HG03575 (cell line): ENCODE results near the gene ASB13.

ENCODE experiments used
- ATAC-seq: cut with Tn5 transposase; IDR thresholded peaks from one replicate; pipeline ENCODE4 v1.9.1; 2021; ENCODE audit not compliant: unreplicated experiment, insufficient number of reproducible peaks, low FRiP score; ENCODE audit errors: extremely low read depth

ASB13 gene, protein sequence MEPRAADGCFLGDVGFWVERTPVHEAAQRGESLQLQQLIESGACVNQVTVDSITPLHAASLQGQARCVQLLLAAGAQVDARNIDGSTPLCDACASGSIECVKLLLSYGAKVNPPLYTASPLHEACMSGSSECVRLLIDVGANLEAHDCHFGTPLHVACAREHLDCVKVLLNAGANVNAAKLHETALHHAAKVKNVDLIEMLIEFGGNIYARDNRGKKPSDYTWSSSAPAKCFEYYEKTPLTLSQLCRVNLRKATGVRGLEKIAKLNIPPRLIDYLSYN

DNA sequence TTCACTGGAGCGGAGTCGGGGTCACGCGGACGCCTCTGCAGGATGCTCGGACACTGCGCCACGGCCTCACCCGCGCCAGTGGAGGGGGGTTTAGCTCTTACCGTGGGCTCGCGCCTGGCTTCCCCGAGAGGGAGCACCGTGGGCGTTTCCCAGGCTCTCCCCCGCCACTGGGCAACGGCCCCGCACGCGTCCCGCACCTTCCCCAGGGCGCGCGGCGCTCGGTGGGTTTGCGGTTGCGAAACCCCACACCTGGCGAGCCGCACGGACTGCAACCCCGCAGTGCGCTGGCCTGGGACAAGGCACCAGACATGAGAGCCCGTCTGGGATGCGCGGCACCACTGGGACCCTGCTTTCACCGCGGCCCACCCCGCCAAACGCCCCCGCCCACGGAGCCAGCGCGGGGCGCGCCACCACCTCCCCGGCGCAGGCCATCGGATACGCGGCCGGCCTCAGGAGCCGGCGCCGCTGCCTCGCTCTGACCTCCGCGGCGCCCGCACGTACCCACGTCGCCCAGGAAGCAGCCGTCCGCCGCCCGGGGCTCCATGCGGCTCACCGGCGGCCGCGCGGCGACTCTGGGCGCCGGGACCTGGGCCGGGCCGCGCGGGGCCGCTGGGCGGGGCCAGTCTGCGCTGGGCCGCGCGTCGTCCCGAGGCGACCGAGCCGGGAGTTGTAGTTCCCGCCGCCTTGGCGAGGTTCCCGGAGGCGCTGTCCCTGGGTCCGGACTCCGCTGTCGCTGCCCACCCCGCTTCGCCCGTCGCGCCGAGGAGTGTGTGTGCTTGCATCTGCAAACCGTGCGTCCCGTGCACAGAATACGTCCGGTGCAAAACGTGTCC lies at the start of gene ASB13:
Gene ASB13 (minus strand): TSS at position 588 of the 833 bp plus-strand sequence. CDS start 44 bp downstream, at position 544.
- ATAC-seq = no peak

DNA sequence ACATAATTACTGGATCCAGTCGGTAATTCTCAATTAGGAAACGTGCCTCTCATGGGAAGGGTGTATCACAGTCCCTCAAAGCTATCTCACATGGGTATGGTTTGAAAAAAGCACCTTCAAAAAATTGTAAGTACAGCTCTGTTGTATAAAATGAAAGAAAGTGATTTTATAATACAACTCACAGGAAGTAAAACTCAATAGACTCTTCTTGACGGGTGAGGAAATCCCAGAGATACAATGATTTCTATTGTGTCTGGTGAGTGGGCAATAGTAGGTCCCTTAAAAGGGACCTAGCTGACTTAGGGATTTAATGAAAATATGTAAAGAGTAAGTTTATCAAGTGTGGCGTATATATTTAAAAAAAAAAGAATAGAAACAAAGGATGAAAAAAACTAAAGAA lies 45.2 kb upstream of the ASB13 start:
- ATAC-seq = no peak

DNA sequence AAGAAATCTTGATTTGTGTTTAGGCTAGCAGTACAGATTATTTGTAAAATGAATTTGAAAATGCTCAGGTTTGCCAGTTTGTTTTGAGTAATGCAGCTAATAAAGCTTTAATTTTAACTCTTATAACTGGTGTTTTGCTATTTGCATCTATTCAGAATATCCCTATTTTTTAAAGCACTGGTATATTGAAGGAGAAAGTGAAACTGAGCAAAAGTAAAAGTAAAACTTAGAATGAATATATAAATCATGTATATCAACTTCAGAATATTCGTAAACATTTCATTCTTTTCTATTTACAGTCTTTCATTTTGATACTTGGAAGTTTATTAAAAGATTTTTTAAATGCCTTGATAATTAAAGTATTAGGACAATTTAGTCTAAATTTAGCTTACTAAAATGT lies 44.5 kb upstream of the ASB13 start:
- ATAC-seq = no peak

DNA sequence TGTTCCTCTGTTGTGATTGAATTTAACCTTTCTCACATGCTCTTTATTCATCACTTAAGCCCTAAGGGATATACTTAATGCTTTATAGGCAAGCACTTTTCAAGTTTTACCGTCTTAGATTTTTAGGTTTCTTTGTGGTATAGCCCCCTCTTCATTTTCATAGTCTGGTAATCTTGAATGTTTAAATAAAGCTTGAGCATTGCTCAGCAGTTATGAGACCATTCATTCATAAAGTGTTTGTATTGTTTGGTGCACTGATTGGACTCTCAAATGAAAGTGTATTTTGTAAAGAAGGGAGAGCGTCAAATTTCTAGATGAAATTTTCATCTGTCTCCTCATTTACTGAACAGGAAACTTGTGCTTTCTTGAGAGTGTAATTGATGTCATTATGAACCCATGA lies 43.5 kb upstream of the ASB13 start:
- no peak for ATAC-seq

DNA sequence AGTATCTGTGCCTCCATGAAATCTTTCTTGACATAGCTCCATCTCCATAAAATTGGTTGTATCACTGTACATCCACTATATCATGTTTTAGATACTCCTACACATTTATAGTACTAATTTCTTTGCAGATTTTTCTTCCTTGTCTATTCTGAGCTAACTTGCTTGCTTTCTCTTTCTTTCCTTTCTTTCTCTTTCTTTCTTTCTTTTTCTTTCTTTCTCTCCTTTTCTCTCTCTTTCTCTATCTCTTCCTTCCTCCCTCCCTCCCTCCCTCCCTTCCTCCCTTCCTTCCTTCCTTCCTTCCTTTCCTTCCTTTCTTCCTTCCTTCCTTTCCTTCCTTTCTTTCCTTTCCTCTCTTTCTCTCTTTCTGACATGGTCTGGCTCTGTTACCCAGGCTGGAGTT lies 42.0 kb upstream of the ASB13 start:
- no peak for ATAC-seq

DNA sequence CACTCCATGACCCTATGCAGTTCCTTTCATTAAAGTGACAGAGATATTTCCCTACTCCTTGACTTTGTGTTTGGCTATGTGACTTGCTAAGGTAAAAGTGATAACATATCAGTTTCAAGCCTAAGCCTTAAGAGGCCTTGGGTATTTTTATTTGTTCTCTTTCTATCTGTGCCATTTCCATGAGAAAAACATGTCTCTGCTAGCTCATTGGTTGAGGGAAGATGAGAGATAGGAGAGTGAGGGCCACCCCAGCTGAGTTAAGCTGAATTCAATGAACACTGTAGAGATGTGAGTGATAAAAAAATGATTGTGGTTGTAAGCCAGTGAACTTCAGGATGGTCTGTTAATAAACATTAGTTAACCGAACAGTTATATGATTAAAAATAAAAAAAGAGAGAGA lies 31.7 kb upstream of the ASB13 start:
- no peak for ATAC-seq

DNA sequence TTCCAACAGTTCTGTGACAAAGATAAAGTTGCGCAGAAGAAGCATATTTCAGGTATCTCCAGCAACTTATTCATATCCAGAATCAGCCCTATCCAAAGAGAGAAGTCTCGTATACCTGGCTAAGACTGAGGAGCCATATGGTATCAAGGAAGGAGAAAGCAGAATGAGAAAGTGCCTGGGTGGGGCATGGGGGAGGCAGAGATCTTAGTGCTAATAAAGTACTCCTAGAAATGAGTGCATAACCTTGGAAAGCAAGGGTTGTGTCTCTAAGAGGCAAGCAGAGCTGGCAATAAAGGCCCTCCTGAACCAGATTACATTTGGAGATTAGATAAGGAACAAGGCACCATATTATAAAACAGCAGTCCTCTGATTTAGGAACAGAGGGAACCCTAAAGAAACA lies 30.9 kb upstream of the ASB13 start:
- no peak for ATAC-seq

DNA sequence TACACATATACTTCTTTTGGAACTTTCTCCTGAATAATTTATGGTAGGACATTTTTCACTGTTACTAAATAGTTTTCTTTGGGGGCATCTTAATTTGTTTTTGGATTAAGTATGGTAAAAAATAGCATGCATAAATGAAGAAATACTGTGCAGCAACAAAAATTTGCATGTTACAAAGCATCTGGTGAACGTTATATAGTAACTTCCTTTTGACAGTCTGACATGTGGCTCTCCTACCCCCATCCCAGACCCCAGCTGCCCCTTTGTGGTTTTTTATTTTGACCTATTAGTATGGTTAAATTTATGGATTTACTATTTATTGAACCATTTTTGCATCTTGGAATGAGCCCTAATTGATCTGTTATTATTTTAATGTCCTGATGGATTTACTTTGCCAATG lies 28.2 kb upstream of the ASB13 start:
- no peak for ATAC-seq

DNA sequence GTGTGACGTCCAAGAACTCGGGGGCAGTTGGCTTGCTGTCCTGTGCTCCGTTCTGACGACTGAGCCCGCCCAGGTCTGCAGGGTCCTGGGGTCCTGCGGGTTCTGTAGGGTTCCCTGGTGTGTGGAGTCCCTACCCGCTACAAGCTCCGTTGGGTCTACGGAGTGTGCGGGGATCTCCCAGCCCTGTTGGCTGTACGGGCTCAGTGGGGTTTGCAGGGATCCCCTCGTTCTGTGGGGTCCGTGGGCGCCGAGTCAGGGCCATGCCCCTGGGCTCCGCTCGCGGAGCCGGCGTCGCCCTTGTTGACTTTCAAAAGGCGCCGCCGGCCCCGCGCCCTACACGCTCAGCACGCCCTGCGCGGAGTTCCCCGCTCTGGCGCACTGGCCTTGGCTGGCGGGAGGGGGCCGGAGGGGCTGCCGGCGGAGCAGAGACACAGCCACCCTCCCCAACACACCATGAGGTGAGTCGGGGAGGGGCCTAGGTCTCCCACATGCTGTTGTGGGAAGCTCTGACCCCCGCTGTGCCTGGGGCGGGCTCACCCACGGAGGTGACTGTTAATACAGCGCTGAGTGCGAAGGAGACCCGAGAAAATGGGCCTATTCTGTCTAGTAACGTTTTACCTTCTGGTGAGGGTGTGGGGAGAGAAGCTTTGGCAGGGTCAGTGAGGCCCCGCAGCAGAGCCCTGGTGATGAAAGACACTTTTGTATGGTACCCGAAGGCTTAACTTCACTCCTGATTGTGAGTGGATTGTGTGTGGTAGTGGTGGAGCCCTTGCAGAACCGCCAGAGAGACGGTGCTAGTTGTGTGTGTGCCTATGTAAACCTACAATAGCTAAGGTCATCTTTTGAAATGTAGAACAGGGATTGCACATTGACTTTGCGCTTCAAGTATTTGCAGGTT lies 26.3 kb upstream of the ASB13 start:
- ATAC-seq = no peak

DNA sequence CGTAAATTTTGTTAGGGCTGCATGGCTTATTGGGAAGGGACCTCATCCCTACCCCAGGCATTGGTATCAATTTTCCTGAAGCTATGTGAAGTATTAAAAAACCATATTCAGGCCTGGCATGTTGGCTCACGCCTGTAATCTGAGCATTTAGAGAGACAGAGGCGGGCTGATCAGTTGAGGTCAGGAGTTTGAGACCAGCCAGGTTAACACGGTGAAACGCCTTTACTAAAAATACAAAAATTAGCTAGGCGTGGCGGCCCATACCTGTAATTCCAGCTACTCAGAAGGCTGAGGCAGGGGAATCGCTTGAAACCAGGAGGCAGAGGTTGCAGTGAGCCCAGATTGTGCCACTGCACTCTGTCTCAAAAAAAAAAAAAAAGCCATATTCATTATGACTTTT lies 25.4 kb upstream of the ASB13 start:
- no peak for ATAC-seq

DNA sequence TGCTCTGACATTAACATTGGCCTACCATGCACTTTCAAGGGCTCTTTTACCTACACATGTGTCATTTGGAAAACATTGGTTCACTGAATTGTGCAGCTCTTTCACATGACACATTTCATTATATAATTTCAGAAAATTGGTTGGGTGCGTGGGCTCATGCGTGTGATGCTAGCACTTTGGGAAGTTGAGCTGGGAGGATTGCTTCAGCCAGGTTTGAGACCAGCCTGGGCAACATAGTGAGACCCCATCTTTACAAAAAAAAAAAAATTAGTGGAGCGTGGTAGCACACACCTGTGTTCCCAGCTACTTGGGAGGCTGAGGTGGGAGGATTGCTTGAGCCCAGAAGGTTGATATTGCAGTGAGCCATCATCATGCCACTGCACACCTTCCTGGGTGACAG lies 22.2 kb upstream of the ASB13 start:
- ATAC-seq = no peak

DNA sequence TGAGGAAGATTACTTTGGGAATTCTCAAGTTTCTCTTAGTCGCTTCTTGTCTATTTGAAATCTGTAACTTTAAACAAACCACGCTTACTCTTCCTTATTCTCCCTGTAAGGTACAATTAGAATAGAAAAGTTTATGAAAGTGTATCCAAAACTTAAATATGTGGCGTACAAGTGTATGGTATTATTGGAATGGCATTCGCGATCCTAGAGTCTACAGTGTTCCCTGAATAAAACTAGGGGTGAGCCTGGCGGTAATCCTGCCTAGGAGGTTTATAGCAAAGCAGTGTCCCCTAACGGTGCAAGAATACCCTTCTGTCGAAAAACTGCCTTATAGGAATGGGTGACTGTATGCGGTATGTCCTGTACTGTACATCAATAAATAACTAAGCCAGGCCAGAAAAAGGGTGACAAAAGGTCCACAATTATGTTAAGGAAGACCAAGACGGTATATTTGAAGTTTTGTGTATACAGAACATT lies 19.4 kb upstream of the ASB13 start:
- no peak for ATAC-seq

DNA sequence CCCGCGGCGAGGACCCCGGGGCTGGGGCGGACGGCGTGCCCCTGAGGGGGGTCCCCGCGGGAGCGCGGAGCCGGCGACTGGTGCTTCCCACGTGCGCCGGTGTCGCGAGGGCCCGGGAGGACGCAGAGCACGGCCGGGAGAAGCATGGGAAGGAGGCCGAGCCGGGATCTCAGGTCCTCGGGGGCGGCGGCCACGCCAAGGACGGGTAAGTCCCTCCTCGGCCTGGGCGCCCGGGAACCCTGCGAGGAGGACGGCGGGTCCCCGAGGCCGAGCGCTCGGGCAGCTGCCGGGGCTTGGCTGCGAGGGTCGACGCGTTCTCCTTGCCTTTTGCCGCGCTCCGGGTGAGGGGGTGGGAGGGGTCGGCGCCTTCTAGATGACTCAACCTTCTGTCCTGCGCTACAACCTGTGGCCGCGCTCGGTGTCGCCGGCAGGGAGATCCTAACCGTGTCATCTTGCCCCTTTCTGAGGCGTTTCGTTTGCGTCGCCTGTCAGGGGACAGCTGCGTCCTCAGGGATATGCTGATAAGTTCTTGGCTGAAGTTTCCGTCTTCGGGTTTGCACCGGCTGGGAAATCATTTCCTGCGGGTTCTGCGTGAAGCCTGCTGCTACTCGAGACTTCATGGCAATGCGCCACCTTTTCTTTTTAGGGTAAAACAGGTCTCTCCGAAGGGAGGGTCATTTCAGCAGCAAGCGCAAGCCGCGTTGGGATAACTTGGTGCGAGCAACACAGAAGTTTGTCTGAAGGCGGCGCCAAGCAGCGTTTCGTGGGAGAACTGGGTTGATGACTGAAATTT lies 18.8 kb upstream of the ASB13 start:
- no peak for ATAC-seq

DNA sequence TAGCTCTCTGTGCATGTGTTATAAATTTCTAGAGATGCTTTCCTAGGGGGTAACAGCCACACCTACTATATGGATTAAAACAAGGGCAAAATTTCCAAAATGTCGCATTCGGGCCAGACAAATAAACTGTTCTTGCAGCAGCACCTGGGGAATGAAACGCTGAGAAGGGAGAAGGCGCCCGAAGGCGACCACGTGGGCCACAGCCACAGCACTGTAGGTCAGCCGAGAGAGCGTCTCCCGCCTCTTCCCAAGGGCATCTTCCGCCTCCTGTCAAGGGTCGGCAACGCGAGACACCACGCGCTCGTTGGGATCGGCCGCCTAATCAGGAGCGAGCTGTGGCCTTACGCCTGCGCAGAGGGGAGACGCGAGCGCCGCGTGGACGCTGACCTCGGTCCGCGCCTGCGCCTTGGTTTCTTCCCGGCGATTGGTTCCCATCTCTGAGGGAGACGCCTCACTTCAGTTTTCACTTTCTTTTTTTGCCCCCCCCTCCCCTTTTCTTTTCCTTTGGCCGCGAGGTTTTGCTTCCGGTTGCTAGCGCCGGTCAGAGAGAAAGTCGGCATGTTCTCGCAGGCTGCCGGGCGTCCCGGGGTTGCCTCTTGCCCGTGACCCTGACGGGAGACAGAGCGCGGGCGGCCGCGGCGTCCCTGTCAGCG lies 18.0 kb upstream of the ASB13 start, which contains the start of gene TASOR2:
Gene TASOR2 (plus strand): TSS at position 521 of the 653 bp plus-strand sequence. CDS start 35,805 bp downstream, outside the sequence.
- ATAC-seq = no peak

DNA sequence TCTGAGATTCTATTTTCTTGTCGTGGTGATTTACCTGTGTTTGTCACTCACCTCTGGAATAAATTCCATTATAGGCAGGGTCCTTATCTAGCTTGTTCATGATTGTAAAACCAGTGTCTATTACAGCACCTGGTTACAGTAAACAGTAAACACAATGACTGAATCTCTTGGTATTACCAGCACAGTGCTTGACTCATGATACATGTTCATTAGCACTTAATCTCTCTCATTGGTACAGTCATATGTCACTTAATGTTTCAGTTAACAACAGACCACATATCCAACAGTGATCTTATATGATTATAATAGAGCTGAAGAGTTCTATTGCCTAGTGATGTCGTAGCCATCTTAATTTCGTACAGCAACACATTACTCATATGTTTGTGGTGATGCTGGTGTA lies 16.7 kb upstream of the ASB13 start:
- no peak for ATAC-seq

DNA sequence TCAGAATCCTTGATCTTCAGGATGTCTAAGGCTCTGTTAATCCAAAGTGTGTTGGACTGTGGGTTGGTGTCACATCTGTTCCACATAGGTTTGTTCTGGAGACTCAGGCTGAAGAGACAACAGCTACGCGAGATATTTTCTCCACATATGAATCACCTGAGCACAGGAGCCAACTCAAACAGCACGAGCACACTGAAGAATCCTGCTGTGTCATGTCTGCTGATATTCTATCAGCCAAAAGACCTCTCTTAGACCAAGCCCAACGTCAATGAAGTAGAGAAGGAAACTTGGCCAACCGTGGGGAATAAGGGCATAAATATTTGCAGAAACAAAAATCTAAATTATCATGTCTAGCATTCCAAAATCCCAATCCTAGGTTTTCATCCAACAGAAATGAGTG lies 15.5 kb upstream of the ASB13 start:
- ATAC-seq = no peak

DNA sequence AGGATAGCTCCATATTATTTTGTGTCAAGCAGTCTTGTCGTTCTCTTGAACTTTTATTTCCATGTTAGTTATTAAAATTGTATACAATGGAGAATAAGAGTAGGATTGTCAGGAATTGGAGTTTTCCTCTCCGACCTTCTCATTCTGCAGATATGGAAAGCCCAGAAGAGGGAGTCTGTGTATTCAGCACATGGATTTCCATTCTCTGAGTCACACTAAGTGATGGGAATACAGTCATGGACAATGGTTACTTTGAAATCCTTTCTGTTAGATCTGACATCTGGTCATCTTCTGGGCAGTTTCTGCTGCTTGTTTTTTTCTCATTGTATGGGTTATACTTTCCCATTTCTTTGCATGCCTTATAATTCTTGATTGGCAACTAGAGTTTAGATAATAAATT lies 13.2 kb upstream of the ASB13 start:
- no peak for ATAC-seq

DNA sequence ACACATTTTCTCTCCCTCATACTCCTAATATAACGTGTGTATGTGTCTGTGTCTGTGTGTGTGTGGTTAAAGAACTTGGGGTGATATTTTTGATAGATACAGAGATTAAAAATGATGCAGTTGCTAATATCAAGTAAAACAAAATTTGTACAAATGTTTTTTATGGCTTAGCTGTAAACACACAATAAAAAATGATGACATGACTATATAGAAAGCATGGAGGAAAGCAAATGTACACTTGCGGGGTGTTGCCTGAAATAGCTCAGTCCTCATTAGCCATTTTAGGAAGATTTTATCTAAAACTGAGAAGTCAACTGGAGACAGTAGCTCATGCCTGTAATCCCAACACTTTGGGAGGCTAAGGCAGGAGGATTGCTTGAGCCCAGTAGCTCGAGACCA lies 12.6 kb upstream of the ASB13 start:
- ATAC-seq = no peak
